GM19468 (cell line): Measurements from ENCODE around the gene PRDM5.

Experiments
- ATAC-seq: cut with Tn5 transposase; IDR thresholded peaks from one replicate; pipeline ENCODE4 v1.9.1; 2021; ENCODE audit warnings: mild to moderate bottlenecking, moderate library complexity, moderate number of reproducible peaks; ENCODE audit not compliant: unreplicated experiment; ENCODE audit errors: extremely low read depth

Gene PRDM5

DNA sequence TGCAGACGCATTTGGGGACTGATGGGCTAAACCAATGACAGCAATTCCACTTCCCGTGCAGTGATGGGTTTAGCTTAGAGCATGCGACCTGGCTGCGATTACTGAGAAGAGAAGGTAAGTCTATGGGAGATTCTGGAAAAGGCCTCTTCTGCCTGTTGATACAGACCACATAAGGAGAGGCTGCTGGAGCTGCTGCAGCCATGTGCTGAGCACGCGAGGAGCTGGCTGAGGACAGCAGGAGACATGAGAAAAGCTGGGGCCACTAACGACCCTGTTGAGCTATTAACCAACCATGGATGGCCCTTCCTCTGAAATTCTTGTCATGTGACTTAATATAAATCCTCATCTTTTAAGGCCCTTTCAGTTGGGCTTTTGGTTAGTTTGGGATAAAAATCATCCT is 199.9 kb downstream of the PRDM5 start:
- no peak for ATAC-seq

DNA sequence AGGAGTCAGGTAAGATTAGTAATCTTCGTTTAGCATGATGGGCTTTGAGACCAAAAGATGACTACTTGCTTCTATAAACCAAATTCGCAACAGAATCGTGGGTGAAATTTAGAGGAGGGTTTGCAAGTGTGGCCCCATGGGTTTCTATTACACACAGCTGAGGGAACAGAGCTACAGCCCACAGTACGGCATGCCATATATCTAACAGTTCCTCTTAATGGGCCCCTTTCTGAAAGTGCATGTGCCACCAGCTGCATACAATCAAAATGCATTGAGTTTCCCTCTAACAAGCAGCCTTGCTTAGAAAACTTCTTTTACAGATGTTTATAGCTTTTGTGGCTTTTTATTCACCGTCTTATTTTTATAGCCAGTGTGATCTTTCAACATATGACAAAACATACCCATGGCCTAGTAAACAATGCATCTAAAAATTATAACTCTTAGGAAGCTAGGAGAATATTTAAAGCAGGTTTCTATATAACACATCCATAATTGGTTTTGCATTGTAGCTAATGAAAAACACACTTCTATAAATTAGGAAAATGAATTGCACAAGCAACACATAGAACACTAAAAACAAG is 202.1 kb downstream of the PRDM5 start:
- no peak for ATAC-seq

- no peak for ATAC-seq
Observed at GRCh38 chr4:120718979-120719566, 203.5 kb downstream of the PRDM5 start.

DNA sequence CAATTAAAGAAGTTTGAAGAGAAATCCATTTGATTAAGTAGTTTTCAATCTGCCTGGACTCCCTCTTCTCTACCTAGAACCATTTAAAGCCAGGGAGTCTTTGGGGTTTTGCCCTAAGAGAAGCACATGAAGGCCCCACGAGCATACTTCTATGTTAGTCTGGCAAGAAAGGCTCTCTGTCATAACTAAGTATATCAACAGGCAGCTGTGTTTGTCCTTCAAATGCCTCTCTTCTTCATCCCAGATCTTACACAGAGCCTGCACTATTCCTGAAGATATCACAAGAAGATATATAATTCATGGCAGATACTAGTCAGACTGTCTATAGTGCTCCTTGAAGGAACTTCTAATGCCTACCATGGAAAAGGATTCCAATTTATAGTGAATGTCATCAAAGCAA is 206.2 kb downstream of the PRDM5 start:
- ATAC-seq = no peak

DNA sequence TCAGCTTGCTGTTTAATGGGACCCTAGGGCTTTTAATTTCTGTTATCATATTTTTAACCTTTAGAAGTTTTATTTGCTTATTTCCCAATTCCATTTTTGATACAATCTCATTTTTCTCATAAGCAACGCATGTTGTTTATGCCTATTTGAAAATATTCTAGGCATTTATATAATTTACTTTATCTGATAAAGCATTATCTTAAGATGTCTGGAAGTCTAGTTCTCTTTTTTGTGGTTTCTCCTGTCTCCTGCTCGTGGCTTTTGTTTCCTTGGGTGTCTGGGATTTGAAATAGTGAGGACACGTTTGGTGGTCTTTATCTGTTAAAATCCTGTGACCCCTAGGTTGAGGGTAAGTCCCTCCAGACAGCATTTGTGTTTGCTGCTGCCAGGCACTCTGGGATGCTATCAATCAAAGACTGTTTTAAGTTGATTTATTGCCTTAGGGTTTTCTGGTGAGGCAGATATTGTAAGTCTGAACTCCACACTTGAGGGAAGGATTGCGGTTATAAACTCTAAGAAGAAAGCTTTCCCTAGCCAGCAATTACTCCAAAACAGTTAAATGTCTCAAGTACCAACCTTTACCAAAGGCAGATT is 208.0 kb downstream of the PRDM5 start:
- ATAC-seq = no peak

- no peak for ATAC-seq
Observed at GRCh38 chr4:120709991-120710390, 212.5 kb downstream of the PRDM5 start.

- no peak for ATAC-seq
Observed at GRCh38 chr4:120704538-120704937, 218.0 kb downstream of the PRDM5 start.

GRCh38 chr4:120703908-120704307 is 218.6 kb downstream of the PRDM5 start:
- no peak for ATAC-seq

GRCh38 chr4:120699354-120699753 is 223.2 kb downstream of the PRDM5 start:
- no peak for ATAC-seq

GRCh38 chr4:120694973-120695372 is 227.6 kb downstream of the PRDM5 start:
- no peak for ATAC-seq

DNA sequence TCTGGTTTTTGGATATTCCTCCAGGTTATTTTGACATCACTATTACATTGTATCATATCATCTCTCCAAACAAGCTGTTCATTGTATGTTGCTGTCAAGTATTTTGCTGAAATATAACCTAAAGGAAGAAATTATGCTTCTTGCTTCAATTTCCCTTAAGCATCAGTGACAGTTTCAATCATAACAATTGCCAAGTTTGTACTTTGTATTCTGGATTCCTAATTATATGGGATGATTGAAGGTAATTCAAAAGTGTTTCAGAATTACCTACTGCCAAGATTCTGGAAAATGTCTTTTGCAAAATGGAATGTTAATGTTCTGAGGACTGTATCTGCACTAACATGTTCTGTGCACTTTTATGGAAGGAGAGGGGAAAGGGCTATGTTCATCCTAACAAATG is 228.7 kb downstream of the PRDM5 start:
- ATAC-seq = no peak

GRCh38 chr4:120692964-120693363 is 229.6 kb downstream of the PRDM5 start:
- no peak for ATAC-seq

DNA sequence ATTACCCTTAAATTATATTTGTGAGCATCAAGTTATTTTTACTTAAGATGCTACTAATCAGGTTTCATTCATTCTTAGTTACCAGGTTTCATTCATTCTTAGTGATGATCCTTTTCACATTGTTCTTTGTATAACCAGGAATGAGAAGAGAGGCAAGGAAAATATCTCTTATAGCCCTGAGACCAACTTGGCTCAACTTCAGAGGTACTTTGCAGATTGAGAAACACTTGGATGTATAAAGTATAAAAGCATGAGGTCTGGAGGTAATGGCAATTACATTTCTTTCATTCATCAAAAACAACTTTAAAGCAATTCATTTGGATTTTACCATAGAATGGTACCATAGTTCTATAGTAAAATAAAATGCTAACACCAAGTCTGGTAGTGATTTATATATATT is 231.0 kb downstream of the PRDM5 start:
- ATAC-seq = no peak

- no peak for ATAC-seq
Observed at GRCh38 chr4:120691106-120691505, 231.4 kb downstream of the PRDM5 start.

GRCh38 chr4:120688791-120689190 is 233.7 kb downstream of the PRDM5 start:
- ATAC-seq = no peak

DNA sequence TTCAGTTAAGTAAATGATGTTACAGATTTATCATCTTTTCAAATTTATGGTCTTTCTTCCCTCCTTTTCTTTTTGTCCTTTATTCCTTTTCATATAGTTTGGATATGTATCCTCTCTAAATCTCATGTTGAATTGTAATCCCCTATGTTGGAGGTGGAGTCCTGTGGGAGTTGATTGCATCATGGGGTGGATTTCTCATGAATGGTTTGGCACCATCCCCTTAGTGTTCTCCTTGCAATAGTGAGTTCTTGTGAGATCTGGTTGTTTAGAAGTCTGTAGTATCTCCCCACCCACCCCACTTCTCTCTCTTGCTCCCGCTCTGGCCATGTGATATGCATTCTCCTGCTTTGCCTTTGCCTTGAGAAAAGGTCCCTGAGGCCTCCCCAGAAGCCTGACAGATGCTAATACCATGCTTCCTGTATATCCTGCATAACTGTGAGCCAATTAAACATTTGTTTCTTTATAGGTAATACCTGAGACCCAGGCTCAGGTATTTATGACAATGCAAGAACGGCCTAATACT is 236.7 kb downstream of the PRDM5 start:
- no peak for ATAC-seq

- no peak for ATAC-seq
Observed at GRCh38 chr4:120683897-120684540, 238.5 kb downstream of the PRDM5 start.

DNA sequence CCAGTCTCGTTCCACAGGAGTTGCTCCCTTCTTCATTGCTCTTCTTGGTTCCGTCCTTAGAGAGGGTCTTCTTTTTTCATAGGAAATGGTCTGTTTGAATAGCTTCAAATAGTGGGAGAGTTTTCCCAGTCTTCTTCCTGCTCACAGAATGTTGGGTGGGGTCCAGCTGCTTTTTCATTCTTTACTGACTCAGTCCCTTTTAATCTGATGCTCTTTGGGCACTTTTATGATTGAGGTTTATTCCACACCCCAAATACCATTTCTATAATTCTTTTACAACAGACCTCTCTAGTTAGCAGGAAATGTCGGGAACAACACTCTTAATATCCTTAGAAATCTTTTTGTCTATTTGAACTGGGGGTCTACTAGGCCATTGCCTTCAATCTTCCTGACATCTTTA is 239.5 kb downstream of the PRDM5 start:
- ATAC-seq = no peak

- no peak for ATAC-seq
Observed at GRCh38 chr4:120680647-120681228, 241.8 kb downstream of the PRDM5 start.

GRCh38 chr4:120673696-120674095 is 248.8 kb downstream of the PRDM5 start:
- ATAC-seq = no peak

DNA sequence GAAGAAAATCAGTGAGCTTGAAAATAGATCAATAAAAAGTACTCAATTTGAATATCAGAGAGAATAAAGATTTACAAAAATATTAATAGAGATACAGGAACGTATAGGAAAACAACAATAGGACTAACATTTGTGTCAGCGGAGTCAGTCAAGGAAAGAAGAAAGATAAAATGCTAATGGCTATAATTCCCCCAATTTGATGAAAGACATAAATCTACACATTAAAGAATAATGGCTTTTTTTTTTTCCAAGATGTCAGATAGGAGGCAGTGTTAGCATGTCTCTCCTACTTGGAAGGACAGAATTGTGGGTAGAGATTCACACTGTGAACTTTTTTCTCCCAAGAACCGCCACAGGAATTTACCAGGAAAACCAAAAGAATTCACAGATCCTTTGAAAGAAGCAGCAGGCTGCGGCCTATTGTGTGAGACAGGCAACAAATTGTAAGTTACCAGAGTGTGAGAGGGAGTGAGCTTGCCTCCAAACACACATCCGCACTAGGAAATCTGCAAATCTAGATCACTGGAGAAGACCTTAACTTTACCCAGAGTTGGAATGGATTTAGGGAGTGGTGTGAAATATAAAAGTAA is 249.9 kb downstream of the PRDM5 start:
- ATAC-seq = no peak
